Body of pancreas (tissue), 4 donors: ENCODE results near the gene ADGRB3.

Source experiments
- CTCF ChIP-seq, 7 experiments: fragments of 450-650 bp in 4 of 7; fragments of 200-600 bp in 3 of 7; sonication (generic) in 3 of 7; IDR thresholded peaks; one replicate each; pipeline ENCODE4 v1.5.1; 2016 to 2019; ENCODE audit warnings: antibody characterized with exemption in 7 of 7
- POLR2A ChIP-seq, 3 donors: fragments of 450-650 bp; IDR thresholded peaks; one replicate each; pipeline ENCODE4 v1.6.1; 2016; ENCODE audit warnings: antibody characterized with exemption in 3 of 3, mild to moderate bottlenecking in 2 of 3

GRCh38 chr6:69337311-69337710 lies 702.2 kb downstream of the ADGRB3 start:
- TF ChIP-seq POLR2A (IDR thresholded peaks at IDR 0.05), result no peak
- TF ChIP-seq CTCF (IDR thresholded peaks at IDR 0.05), result no peak
